VCaP (cell line): ENCODE measurements around the gene CCDC102B.

Experiments used
- H3K27ac ChIP-seq: fragments of 450-650 bp; 2 replicates; pipeline ENCODE4 v1.5.1; 2017
- CTCF ChIP-seq: fragments of 450-650 bp; conservative IDR thresholded peaks from 2 replicates; pipeline ENCODE4 v1.5.1; 2017; ENCODE audit warnings: mild to moderate bottlenecking, moderate library complexity

Gene CCDC102B

GRCh38 chr18:69085951-69086350 lies 288.1 kb downstream of the CCDC102B start:
- TF ChIP-seq CTCF, result no peak
- no peak overlapping the region for H3K27ac ChIP-seq

GRCh38 chr18:69088973-69089372 lies 291.1 kb downstream of the CCDC102B start:
- no peak for TF ChIP-seq CTCF
- H3K27ac ChIP-seq, result no peak overlapping the region

GRCh38 chr18:69097349-69097748 lies 299.5 kb downstream of the CCDC102B start:
- H3K27ac ChIP-seq, result no peak overlapping the region
- no peak for TF ChIP-seq CTCF

GRCh38 chr18:69102959-69103358 lies 305.1 kb downstream of the CCDC102B start:
- no peak for TF ChIP-seq CTCF
- H3K27ac ChIP-seq, result no peak overlapping the region
